HuH-7 (cell line): ENCODE measurements around the gene COX19.
"Not testable (repeated sequence)": the region's sequence is repeated elsewhere in the genome, so short reads cannot be mapped to it uniquely, and the experiment has no call there.

Experiments
- DNase-seq: peaks from one replicate; pipeline ENCODE4 v3.0.0; 2011; ENCODE audit warnings: low spot score

The COX19 gene

DNA sequence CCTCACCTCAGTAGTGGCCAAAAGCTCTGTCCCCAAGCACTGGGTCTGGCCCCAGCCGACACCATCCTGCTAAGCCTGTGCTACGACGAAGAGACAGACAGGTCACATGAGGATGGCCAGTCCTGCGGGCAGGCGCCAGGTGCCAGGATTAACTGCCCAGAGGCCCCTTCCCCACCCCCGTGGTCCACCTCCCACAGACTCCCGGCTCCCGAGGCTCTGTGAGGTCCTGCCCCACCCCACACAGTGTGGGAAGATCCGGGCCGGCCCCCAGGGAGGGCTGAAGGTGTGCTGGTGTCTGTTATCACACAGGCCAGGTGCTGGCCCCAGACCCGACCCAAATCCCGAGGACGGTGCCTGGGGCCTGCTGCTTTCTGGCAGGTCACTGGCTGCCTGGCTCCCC is 34.9 kb upstream of the COX19 start:
- no peak for DNase-seq

DNA sequence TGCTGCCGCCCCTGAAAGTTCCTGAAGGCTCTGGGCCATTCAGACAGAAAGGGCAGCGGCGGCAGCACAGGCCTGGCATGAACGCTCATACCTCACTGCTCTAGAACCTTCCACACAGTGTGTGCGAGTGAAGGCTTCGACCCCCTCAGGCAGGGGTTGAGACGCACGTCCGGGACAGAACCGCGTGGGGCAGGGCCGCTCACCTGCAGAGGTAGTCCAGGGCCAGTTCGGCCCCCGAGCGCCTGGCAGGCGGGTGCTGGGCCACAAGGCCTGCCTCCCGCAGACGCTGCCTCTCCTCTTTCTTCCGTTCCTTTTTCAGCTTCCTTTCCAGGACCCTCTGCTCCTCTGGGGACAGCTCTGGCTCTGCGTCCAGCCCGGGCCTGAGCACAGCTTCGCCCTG is 34.4 kb upstream of the COX19 start:
- no peak for DNase-seq

- DNase-seq = no peak
These were observed 33.5 kb upstream of the COX19 start for GRCh38 chr7:1008733-1009363.

- DNase-seq = no peak
These were observed 32.6 kb upstream of the COX19 start for GRCh38 chr7:1007901-1008300.

- DNase-seq = no peak
These were observed 30.0 kb upstream of the COX19 start for GRCh38 chr7:1005303-1005702.

- DNase-seq = no peak
These were observed 28.9 kb upstream of the COX19 start for GRCh38 chr7:1004018-1004852.

GRCh38 chr7:1002445-1002844 is 27.1 kb upstream of the COX19 start:
- DNase-seq = not testable (repeated sequence)

- DNase-seq = not testable (repeated sequence)
These were observed 26.7 kb upstream of the COX19 start for GRCh38 chr7:1002026-1002425.

GRCh38 chr7:1001069-1001770 is 25.9 kb upstream of the COX19 start:
- DNase-seq = peak; percentile 59

GRCh38 chr7:999941-1000935 is 24.9 kb upstream of the COX19 start:
- DNase-seq = no peak

- DNase-seq = no peak
These were observed 24.0 kb upstream of the COX19 start for GRCh38 chr7:999149-999879.

DNA sequence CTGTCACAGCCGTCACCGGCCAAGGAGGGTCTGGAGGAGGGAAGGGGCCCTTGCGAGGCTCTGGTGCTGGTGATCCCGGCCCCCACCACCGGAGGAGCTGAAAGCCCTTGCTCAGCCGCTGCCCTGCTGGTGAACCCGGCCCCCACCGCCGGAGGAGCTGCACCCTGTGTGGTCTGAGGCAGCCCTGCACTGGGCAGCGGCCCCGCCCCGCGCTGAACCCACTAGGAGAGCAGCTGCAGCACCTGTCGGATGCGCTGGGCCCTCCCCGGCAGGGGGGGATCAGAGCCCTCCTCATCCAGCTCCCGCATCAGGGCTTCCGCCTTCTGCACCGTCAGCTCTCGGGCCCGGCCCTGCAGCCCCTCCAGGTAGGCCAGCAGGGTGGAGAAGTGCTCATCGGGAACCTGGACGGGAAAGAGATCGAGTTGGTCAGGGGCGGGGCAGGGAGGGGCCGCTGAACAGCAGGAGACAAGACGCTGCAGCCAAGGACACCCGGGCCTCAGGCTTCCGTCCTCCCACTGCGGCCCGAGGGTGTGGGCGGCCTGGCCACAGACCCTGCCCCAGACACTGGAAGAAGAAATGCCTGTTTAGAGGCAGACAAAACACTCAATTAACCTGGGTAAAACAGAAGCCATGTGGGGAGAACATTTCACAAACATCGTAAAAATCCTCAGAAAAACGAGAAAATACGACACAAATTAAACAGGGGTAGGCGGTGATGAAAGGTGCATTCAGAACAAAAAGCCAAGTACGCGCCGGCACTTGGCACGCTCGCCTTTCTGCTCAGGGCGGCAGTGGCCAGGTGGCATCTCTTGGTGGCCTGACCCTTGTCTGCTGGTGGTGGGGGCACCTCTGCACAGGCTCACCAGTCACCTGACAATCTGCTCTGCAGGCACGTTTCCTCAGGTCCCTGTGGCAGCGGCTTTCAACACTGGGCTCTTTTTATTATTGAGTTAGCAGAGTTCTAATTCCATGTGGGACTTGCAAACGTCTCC is 22.4 kb upstream of the COX19 start:
- no peak for DNase-seq

GRCh38 chr7:996079-996872 is 20.9 kb upstream of the COX19 start:
- DNase-seq = no peak

DNA sequence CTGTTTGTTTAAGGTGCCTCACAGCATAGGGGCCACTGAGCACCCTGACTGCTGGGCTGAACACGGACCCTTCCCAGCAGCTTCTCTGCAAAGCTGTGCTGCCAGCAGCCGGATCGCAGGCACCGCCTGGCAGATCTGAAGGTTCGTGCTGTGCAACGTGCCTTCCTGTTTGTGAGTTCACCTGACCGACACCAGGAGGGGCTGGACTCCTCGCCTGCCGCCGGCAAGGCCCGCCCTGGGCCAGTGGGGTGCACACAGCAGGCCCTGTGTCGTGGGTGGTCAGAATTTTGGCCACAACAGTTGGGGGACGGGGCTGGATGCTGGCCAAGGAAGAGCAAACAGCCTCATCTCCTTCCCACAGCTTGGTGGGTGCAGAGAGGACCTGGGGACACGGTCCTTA is 20.2 kb upstream of the COX19 start:
- no peak for DNase-seq

- DNase-seq = no peak
These were observed 19.4 kb upstream of the COX19 start for GRCh38 chr7:994592-995308.

- peak; percentile 97 for DNase-seq
These were observed 17.6 kb upstream of the COX19 start for GRCh38 chr7:992709-993607.
